SK-N-MC (cell line): ENCODE measurements around the gene STK39.
"Not testable (repeated sequence)": the region's sequence is repeated elsewhere in the genome, so short reads cannot be mapped to it uniquely, and the experiment has no call there.

Experiments used
- EZH2 ChIP-seq: fragments of 200-600 bp; sonication (generic); IDR thresholded peaks from one replicate; pipeline ENCODE4 v1.6.1; 2017; ENCODE audit warnings: antibody characterized with exemption
- POLR2AphosphoS5 ChIP-seq: IDR thresholded peaks from 2 replicates; pipeline ENCODE4 v1.6.1; 2012; ENCODE audit warnings: mild to moderate bottlenecking, low read depth, low read length, borderline replicate concordance

DNA sequence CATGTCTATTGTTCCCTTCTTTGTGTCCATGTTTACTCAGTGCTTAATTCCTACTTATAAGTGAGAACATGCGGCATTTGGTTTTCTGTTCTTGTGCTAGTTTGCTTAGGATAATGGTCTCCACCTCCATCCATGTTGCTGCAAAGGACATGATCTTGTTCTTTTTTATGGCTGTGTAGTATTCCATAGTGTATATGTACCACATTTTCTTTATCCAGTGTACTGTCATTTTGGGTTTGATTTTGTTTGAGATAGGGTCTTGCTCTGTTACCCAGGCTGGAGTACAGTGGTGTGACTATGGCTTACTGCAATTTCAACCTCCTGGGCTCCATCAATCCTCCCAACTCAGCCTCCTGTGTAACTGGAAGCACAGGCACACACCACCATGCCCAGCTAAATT lies 125.2 kb downstream of the STK39 start:
- TF ChIP-seq EZH2, POLR2AphosphoS5: not testable (repeated sequence)
